Dendritic cell treated with granulocyte-macrophage colony-stimulating factor and Interleukin-4, amounts not matched to agents 40 ng/mL and 50 ng/mL, for 4 days (primary cell): ENCODE results near the gene SPAG9.

ENCODE experiments used
- H3K27ac Mint-ChIP-seq: one replicate; pipeline ENCODE4 v1.8.0; 2022; ENCODE audit warnings: mild to moderate bottlenecking, mixed read lengths
- H3K27me3 Mint-ChIP-seq: one replicate; pipeline ENCODE4 v1.8.0; 2022; ENCODE audit warnings: mild to moderate bottlenecking, mixed read lengths
- H3K36me3 Mint-ChIP-seq: one replicate; pipeline ENCODE4 v1.8.0; 2022; ENCODE audit warnings: low read depth, mixed read lengths
- H3K4me1 Mint-ChIP-seq: one replicate; pipeline ENCODE4 v1.8.0; 2022; ENCODE audit warnings: low read depth, mixed read lengths
- H3K4me3 Mint-ChIP-seq: one replicate; pipeline ENCODE4 v1.8.0; 2022; ENCODE audit warnings: mild to moderate bottlenecking, moderate library complexity, mixed read lengths
- H3K9me3 Mint-ChIP-seq: one replicate; pipeline ENCODE4 v1.8.0; 2022; ENCODE audit warnings: mixed read lengths
- intact Hi-C: fragments of 100-400 bp; cut with micrococcal nuclease; formaldehyde crosslinking; loops from one replicate; pipeline ENCODE4 v1.15.0; 2022

The SPAG9 gene

GRCh38 chr17:51056813-51057510, 63.7 kb downstream of the SPAG9 start:
- peak overlapping the region; percentile 80 for H3K27ac Mint-ChIP-seq
- intact Hi-C loops, result loop anchor here (1.0 to 10.0 kb wide), 2 partner anchors 56 to 98 kb away; partner anchors contain the start of gene NME1
- H3K9me3 Mint-ChIP-seq, result no peaks in the 10 kb centered on the region
- H3K4me1 Mint-ChIP-seq, result peaks cover 14% of the 10 kb centered on the region
- no peak overlapping the region for H3K4me3 Mint-ChIP-seq
- H3K36me3 Mint-ChIP-seq, result peaks cover 17% of the 10 kb centered on the region
- no peaks in the 10 kb centered on the region for H3K27me3 Mint-ChIP-seq

DNA sequence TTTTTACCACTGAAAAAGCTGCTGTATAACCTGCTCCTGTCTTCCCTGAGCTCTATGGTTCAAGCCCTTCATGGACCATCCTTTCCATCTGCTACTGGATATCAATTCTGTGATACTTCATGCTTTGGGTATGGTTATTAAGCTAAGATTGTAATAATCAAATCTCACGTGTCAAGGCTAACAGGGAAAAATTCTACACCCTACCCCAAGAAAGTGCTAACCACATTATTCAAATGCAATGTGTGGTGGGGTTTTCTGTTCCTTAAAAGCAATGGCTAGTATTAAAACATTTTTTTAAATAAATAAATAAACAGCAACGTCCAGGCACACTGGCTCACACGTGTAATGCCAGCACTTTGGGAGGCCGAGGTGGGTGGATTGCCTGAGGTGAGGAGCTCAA, 65.9 kb downstream of the SPAG9 start:
- Mint-ChIP-seq H3K27me3 (no peaks in the 10 kb centered on the region), H3K4me3 (no peak overlapping the region), H3K27ac (no peak overlapping the region), H3K9me3 (no peaks in the 10 kb centered on the region), H3K4me1 (peaks cover 30% of the 10 kb centered on the region), H3K36me3 (peaks cover 11% of the 10 kb centered on the region)
- intact Hi-C loops, result loop anchor here (10.0 kb wide), 1 partner anchor 100 kb away; the partner anchor contains the start of gene NME1

DNA sequence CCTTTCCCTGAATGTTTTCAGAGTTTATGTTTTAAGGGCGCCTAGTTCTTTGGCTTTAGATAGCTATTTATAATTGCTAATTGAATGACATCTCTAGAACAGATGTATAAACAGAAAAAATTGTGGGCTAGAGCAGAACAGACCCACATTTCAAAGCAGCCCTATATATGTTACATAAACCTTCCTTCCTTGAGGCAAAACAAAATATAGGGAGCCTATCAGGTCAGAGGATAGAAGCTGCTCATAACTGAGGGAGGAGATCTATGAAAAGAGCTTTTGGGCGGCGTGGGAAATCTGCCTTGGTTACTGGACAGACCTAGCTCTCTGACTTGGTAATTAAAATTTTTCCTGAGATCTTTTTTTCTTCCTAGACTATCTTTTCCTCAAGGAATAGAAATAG, 68.4 kb downstream of the SPAG9 start:
- peaks cover 35% of the 10 kb centered on the region for H3K4me1 Mint-ChIP-seq
- no peaks in the 10 kb centered on the region for H3K9me3 Mint-ChIP-seq
- no peak overlapping the region for H3K27ac Mint-ChIP-seq
- no peak overlapping the region for H3K4me3 Mint-ChIP-seq
- intact Hi-C loops, result loop anchor here (10.0 kb wide), 1 partner anchor 103 kb away; the partner anchor contains the start of gene NME1
- no peaks in the 10 kb centered on the region for H3K27me3 Mint-ChIP-seq
- H3K36me3 Mint-ChIP-seq, result peaks cover 11% of the 10 kb centered on the region

DNA sequence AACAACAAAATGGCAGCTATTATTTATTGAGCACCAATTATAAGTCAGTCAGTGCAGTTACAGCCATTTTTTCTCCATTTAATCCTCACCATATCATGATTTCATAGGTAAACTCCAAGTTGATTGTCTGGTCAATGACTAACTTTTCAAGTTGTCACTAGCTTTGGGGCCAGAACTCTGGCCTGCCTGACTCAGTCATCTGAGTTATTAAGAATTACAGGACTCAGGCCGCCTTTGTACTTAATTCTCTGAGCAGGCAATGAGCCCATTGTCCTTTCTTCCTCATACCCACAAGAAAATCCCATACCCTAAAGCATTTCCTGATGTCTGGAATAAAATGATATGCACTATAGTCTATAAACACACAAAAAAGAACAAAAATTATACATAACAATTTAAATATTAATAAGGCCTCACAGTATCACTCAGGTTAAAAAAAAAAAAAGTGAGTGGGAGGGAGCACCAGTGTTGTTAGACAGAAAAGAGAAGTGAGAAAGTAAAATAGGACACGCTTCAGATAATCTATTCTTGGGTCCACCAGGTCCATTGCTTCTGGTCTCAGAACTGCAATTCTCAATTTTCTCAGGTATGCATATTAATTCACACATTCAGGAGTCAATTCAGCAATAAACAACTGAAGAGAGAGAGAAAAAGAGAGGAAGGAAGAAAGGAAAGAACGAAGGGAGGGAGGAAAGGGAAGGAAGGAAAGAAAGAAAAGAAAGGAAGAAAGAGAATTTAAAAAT, 70.2 kb downstream of the SPAG9 start:
- intact Hi-C loops, result loop anchor here (10.0 kb wide), 1 partner anchor 104 kb away; the partner anchor contains the start of gene NME1
- H3K4me3 Mint-ChIP-seq, result peak overlapping the region; percentile 66

GRCh38 chr17:51046514-51047384, 73.9 kb downstream of the SPAG9 start:
- Mint-ChIP-seq H3K27me3 (no peaks in the 10 kb centered on the region), H3K27ac (no peak overlapping the region), H3K36me3 (no peaks in the 10 kb centered on the region), H3K4me1 (peaks cover 28% of the 10 kb centered on the region), H3K9me3 (no peaks in the 10 kb centered on the region), H3K4me3 (no peak overlapping the region)
- intact Hi-C loops, result no loop called here

More for the DNA sequence above, 70.2 kb downstream of the SPAG9 start:
- H3K27me3 Mint-ChIP-seq, result no peaks in the 10 kb centered on the region
- H3K27ac Mint-ChIP-seq, result peak overlapping the region; percentile 33
- peaks cover 28% of the 10 kb centered on the region for H3K4me1 Mint-ChIP-seq
- H3K9me3 Mint-ChIP-seq, result no peaks in the 10 kb centered on the region
- H3K36me3 Mint-ChIP-seq, result peaks cover 8% of the 10 kb centered on the region

DNA sequence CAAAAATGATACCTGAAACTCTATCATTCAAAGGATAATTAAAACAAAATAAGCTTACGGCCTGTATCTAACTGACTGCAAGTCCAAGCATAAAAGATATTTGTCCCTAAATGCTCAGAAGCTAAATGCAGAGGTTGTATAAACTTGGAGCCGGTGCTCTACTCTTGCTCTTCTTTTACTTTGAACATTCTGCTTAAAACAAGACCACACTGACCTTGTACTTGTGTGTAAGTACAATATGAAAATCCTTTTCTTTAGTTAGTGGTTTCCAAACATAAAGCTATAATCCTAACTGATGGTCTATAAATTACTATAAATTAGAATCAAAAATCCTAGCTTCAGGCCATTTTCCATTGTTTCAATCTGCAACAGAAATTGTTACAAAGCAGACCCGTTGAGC, 74.6 kb downstream of the SPAG9 start:
- Mint-ChIP-seq H3K4me3 (no peak overlapping the region), H3K4me1 (peaks cover 23% of the 10 kb centered on the region), H3K36me3 (peaks cover 4% of the 10 kb centered on the region), H3K9me3 (no peaks in the 10 kb centered on the region), H3K27ac (no peak overlapping the region), H3K27me3 (no peaks in the 10 kb centered on the region)
- intact Hi-C loops, result no loop called here

DNA sequence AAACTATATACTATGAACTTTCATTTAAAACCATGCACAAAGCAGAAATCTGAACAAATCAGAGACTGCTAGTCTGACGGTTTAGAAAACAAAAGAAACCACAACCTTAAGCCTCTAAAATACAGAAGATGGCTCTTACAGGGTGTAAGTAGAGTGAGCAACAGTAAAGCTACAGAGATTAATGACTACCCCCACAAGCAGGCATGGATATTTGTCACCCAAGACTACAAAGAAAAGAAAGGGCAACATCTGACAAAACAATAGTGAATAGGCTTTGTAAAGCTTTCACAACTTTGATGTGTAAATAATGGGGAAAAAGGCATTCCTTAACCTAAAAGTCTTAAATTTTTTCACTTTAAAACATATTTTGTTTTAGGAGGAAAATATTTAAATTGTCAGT, 75.0 kb downstream of the SPAG9 start:
- no peaks in the 10 kb centered on the region for H3K9me3 Mint-ChIP-seq
- H3K27ac Mint-ChIP-seq, result no peak overlapping the region
- H3K4me3 Mint-ChIP-seq, result no peak overlapping the region
- H3K36me3 Mint-ChIP-seq, result peaks cover 4% of the 10 kb centered on the region
- peaks cover 19% of the 10 kb centered on the region for H3K4me1 Mint-ChIP-seq
- no peaks in the 10 kb centered on the region for H3K27me3 Mint-ChIP-seq
- intact Hi-C loops, result no loop called here

DNA sequence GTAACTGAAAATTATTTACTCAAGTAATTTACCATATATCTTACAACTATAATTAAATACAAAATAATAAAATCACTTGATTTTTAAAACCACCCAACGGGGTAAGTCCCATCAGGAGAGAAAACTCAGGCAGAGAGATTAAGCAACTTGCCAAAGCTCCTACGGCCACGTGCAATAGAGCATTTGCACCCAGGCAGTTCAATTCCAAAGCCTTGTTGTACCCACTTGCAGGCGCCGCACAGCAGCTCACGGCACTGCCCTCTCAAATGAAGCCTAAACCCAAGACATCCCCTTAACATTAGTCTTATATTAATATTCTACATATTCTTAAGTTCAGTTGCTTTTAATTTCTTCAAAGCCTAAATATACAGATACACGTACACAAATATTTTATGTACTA, 75.7 kb downstream of the SPAG9 start:
- no peak overlapping the region for H3K4me3 Mint-ChIP-seq
- H3K4me1 Mint-ChIP-seq, result peaks cover 12% of the 10 kb centered on the region
- intact Hi-C loops, result no loop called here

GRCh38 chr17:51036084-51036483, 84.6 kb downstream of the SPAG9 start:
- Mint-ChIP-seq H3K9me3 (no peaks in the 10 kb centered on the region), H3K36me3 (peaks cover 36% of the 10 kb centered on the region), H3K4me3 (no peak overlapping the region), H3K4me1 (peaks cover 18% of the 10 kb centered on the region), H3K27me3 (no peaks in the 10 kb centered on the region), H3K27ac (peak overlapping the region; percentile 38)
- intact Hi-C loops, result no loop called here

More for the DNA sequence above, 75.7 kb downstream of the SPAG9 start:
- H3K27me3 Mint-ChIP-seq, result no peaks in the 10 kb centered on the region
- no peak overlapping the region for H3K27ac Mint-ChIP-seq
- peaks cover 8% of the 10 kb centered on the region for H3K36me3 Mint-ChIP-seq
- H3K9me3 Mint-ChIP-seq, result no peaks in the 10 kb centered on the region

DNA sequence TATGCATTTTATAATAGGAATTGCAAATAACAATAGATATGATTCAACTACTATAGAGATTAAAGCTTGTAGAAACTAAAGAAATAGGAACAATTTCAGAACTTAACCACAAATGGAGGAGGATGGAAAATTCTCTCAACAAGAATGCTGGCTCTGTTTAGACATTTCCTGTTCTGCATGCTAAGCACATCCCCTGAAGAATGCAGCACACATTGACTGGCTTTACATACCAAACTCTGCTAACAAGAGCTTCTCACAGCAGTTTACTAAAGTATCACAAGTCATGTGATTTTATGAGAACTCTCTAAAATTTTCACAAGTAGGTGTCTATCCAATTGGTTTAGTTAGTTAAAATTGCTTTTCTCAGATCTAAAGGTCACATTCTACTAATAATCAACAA, 85.2 kb downstream of the SPAG9 start:
- Mint-ChIP-seq H3K36me3 (peaks cover 36% of the 10 kb centered on the region), H3K4me3 (no peak overlapping the region), H3K27me3 (no peaks in the 10 kb centered on the region), H3K9me3 (no peaks in the 10 kb centered on the region), H3K27ac (no peak overlapping the region), H3K4me1 (peaks cover 24% of the 10 kb centered on the region)
- intact Hi-C loops, result no loop called here

GRCh38 chr17:51034800-51035199, 85.9 kb downstream of the SPAG9 start:
- Mint-ChIP-seq H3K9me3 (no peaks in the 10 kb centered on the region), H3K27ac (no peak overlapping the region), H3K36me3 (peaks cover 30% of the 10 kb centered on the region), H3K4me3 (no peak overlapping the region), H3K4me1 (peaks cover 27% of the 10 kb centered on the region), H3K27me3 (no peaks in the 10 kb centered on the region)
- intact Hi-C loops, result no loop called here

DNA sequence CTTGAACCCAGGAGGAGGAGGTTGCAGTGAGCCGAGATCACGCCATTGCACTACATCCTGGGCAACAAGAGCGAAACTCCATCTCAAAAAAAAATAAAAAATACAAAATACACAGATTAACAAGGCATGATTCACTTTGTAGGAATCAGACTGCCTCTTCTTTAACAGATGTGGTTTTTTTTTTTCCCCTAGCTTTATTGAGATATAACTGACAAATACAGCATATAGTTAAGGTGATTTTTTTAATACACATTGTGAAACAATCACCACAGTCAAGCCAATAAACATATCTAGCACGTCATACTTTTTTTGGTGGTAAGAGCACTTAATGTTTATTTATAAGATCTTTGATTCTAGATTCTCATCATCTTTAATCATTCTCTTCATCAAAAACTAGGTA, 87.8 kb downstream of the SPAG9 start:
- peaks cover 21% of the 10 kb centered on the region for H3K36me3 Mint-ChIP-seq
- intact Hi-C loops, result no loop called here
- H3K27ac Mint-ChIP-seq, result no peak overlapping the region

DNA sequence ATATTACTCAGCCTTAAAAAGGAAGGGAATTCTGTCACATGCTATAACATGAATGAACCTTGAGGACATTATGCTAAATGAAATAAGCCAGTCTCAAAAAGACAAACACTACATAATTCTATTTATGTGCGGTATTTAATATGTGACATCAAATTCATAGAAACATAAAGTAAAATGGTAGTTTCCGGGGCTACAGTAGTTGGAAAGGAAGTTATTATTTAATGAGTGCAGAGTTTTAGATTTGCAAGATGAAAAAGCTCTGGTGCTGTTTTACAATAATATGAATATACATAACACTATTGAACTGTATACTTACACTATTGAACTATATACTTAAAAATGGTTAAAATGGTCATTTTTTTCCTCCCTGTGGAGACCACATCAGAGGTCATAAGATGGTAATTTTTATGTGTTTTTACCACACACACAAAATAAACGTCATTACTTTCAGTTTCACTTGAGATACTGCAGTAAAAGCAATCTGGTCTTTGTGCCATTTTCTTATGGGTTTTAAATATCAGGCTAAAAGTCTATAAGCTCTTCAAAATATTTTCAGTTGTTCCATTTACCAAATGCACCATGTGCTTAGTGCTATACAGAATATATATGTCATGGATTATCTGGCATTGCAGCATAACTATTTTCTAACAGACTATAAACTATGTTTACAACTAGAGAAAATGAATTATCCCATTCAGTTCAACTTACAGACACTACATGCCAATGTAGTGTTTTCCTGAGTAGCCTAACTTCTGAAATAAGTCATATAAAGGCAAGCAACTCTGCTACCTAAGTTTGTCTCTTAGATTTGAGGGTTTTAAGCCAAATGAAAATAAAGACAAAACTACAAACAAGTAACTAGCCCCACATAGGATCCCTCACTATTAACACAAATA, 90.9 kb downstream of the SPAG9 start:
- Mint-ChIP-seq H3K9me3 (no peaks in the 10 kb centered on the region), H3K36me3 (peaks cover 16% of the 10 kb centered on the region), H3K4me1 (peaks cover 16% of the 10 kb centered on the region), H3K27me3 (no peaks in the 10 kb centered on the region), H3K4me3 (no peak overlapping the region), H3K27ac (peak overlapping the region; percentile 55)
- intact Hi-C loops, result no loop called here

More for the DNA sequence above, 87.8 kb downstream of the SPAG9 start:
- no peaks in the 10 kb centered on the region for H3K9me3 Mint-ChIP-seq
- H3K27me3 Mint-ChIP-seq, result no peaks in the 10 kb centered on the region
- H3K4me1 Mint-ChIP-seq, result peaks cover 26% of the 10 kb centered on the region
- H3K4me3 Mint-ChIP-seq, result no peak overlapping the region
